Measurements from ENCODE around the gene UBE2G2.

Gene UBE2G2

GRCh38 chr21:44801468-44802395 lies at the start of gene UBE2G2:
TSS of gene UBE2G2 (minus strand) at chr21:44801820. CDS start at chr21:44801748, 72 bp downstream.
- DNase-seq (ENCODE audit: low read depth): no peak
- no peak for TF ChIP-seq CTCF (IDR thresholded peaks at IDR 0.05; ENCODE audit: control insufficient read depth, insufficient read depth, low read depth, low read length, missing control alignments)
- H3K4me3 ChIP-seq (ENCODE audit: control insufficient read depth, low read depth, low read length): peak within 1 kb of the TSS; percentile 82

- no peak overlapping the region for H3K4me3 ChIP-seq (ENCODE audit: control insufficient read depth, low read depth, low read length)
- no peak for DNase-seq (ENCODE audit: low read depth)
- TF ChIP-seq CTCF (IDR thresholded peaks at IDR 0.05; ENCODE audit: control insufficient read depth, insufficient read depth, low read depth, low read length, missing control alignments): no peak
These were observed 49.5 kb upstream of the UBE2G2 start for GRCh38 chr21:44850905-44851657.

- DNase-seq (ENCODE audit: low read depth): no peak
- TF ChIP-seq CTCF (IDR thresholded peaks at IDR 0.05; ENCODE audit: control insufficient read depth, insufficient read depth, low read depth, low read length, missing control alignments): no peak
- H3K4me3 ChIP-seq (ENCODE audit: control insufficient read depth, low read depth, low read length): no peak overlapping the region
These were observed 48.7 kb upstream of the UBE2G2 start for GRCh38 chr21:44850208-44850800.

GRCh38 chr21:44849616-44850130 lies 48.1 kb upstream of the UBE2G2 start:
- no peak for TF ChIP-seq CTCF (IDR thresholded peaks at IDR 0.05; ENCODE audit: control insufficient read depth, insufficient read depth, low read depth, low read length, missing control alignments)
- DNase-seq (ENCODE audit: low read depth): no peak
- no peak overlapping the region for H3K4me3 ChIP-seq (ENCODE audit: control insufficient read depth, low read depth, low read length)

- DNase-seq (ENCODE audit: low read depth): no peak
- no peak overlapping the region for H3K4me3 ChIP-seq (ENCODE audit: control insufficient read depth, low read depth, low read length)
- TF ChIP-seq CTCF (IDR thresholded peaks at IDR 0.05; ENCODE audit: control insufficient read depth, insufficient read depth, low read depth, low read length, missing control alignments): no peak
These were observed 47.4 kb upstream of the UBE2G2 start for GRCh38 chr21:44848821-44849521.

All from AG09309 (cell line).